Endothelial cell of umbilical vein (primary cell): ENCODE measurements around the gene SCYL3. TPM values are rescaled to one million over a fixed set of nuclear protein-coding genes. Genes with fewer than 3 reads are reported as not detected.

Experiments
- BruUV-seq: library from RNA; stranded (reverse); fragments of 400-500 nt; replicated peaks from 2 replicates; lab custom pipeline; 2021; lab: Mats Ljungman, UMichigan
- CTCF ChIA-PET: fragments of 300-600, 350-600 bp; sonication (Branson Sonifier 250); formaldehyde crosslinking; loops from one replicate; lab custom pipeline; 2021; ENCODE audit warnings: antibody characterized with exemption, inconsistent platforms; lab: Charles Lee
- POLR2A ChIA-PET: fragments of 300-600, 350-600 bp; sonication (Branson Sonifier 250); formaldehyde crosslinking; loops from one replicate; lab custom pipeline; 2021; ENCODE audit warnings: antibody characterized with exemption, inconsistent platforms; lab: Charles Lee
- DNase-seq: peaks from one replicate; pipeline ENCODE4 v3.0.0-alpha.2; 2011; ENCODE audit warnings: low read depth, low spot score
- FAIRE-seq: peaks from 2 replicates; lab custom pipeline; 2011; peaks lifted over from hg19 to GRCh38; lab: Jason Lieb, UNC
- H2AFZ ChIP-seq: 2 replicates; pipeline ENCODE4 v1.6.0; 2012; ENCODE audit warnings: low read depth, low read length, control low read depth, inconsistent platforms
- H3K27ac ChIP-seq: 2 replicates; pipeline ENCODE4 v1.5.1; 2011; ENCODE audit warnings: low read depth, mild to moderate bottlenecking, control low read depth, low read length, moderate library complexity; ENCODE audit not compliant: insufficient read depth
- H3K27me3 ChIP-seq, 2 experiments: 2 replicates each; pipeline versions ENCODE4 v1.6.0 to v1.6.1; 2011; ENCODE audit warnings: low read length in 2 of 2, mixed read lengths in 1 of 2; ENCODE audit not compliant: control insufficient read depth in 2 of 2, insufficient read depth in 2 of 2
- H3K36me3 ChIP-seq, 2 experiments: 2 replicates in 1 of 2; 3 replicates in 1 of 2; pipeline ENCODE4 v1.5.1; 2011; ENCODE audit warnings: low read length in 2 of 2, mild to moderate bottlenecking in 1 of 2, moderate library complexity in 1 of 2; ENCODE audit not compliant: control insufficient read depth in 2 of 2, insufficient read depth in 2 of 2; ENCODE audit errors: extremely low read depth in 1 of 2
- H3K4me1 ChIP-seq: 3 replicates; pipeline ENCODE4 v1.5.1; 2011; ENCODE audit warnings: mild to moderate bottlenecking, low read length; ENCODE audit not compliant: control insufficient read depth, insufficient read depth; ENCODE audit errors: extremely low read depth
- H3K4me2 ChIP-seq: 2 replicates; pipeline ENCODE4 v1.6.1; 2011; ENCODE audit warnings: low read length, control low read depth, mixed read lengths; ENCODE audit not compliant: insufficient read depth
- H3K4me3 ChIP-seq, 3 experiments: fragments of 200-600 bp in 1 of 3; sonication (generic), shearing (Covaris generic) in 1 of 3; replicated peaks in 1 of 3; 2 replicates each; pipeline ENCODE4 v1.5.1; 2011 to 2016; ENCODE audit warnings: control low read depth in 3 of 3, low read length in 3 of 3, mild to moderate bottlenecking in 2 of 3, inconsistent platforms in 1 of 3, low read depth in 1 of 3, moderate library complexity in 1 of 3; ENCODE audit not compliant: insufficient read depth in 1 of 3
- H3K79me2 ChIP-seq: 2 replicates; pipeline ENCODE4 v1.6.0; 2012; ENCODE audit warnings: low read length, inconsistent platforms; ENCODE audit not compliant: control insufficient read depth, insufficient read depth
- H3K9ac ChIP-seq: replicated peaks from 2 replicates; pipeline ENCODE3; 2011; ENCODE audit warnings: low read length, control low read depth; ENCODE audit not compliant: insufficient read depth; ENCODE audit errors: extremely low read depth
- H3K9me1 ChIP-seq: replicated peaks from 3 replicates; pipeline ENCODE4 v1.6.0; 2011; ENCODE audit warnings: mild to moderate bottlenecking, low read length; ENCODE audit not compliant: control insufficient read depth, insufficient read depth; ENCODE audit errors: extremely low read depth
- H3K9me3 ChIP-seq: replicated peaks from 2 replicates; pipeline ENCODE4 v1.5.1; 2012; ENCODE audit warnings: low read length, inconsistent platforms; ENCODE audit not compliant: control insufficient read depth, insufficient read depth
- H4K20me1 ChIP-seq: replicated peaks from 2 replicates; pipeline ENCODE3; 2011; ENCODE audit warnings: mild to moderate bottlenecking, low read length; ENCODE audit not compliant: control insufficient read depth, insufficient read depth; ENCODE audit errors: extremely low read depth
- EZH2 ChIP-seq: IDR thresholded peaks from 2 replicates; pipeline ENCODE4 v1.6.1; 2012; ENCODE audit warnings: borderline replicate concordance, low read depth, mild to moderate bottlenecking, moderate library complexity, low read length, inconsistent platforms; ENCODE audit not compliant: severe bottlenecking
- JUN ChIP-seq: IDR thresholded peaks from 2 replicates; pipeline ENCODE4 v1.6.1; 2011; ENCODE audit warnings: borderline replicate concordance, low read depth; ENCODE audit not compliant: insufficient read length, insufficient read depth
- POLR2A ChIP-seq: IDR thresholded peaks from 2 replicates; pipeline ENCODE4 v1.6.1; 2012; ENCODE audit warnings: low read depth, mild to moderate bottlenecking, control low read depth, low read length
- dilution Hi-C: fragments of 300-500 bp; cut with MboI; formaldehyde crosslinking; loops from one replicate; pipeline ENCODE4 v1.15.0; 2019; ENCODE audit warnings: low sequenced_read_pairs; ENCODE audit not compliant: extremely low pct_ligation_motif_present
- intact Hi-C: fragments of 100-400 bp; cut with micrococcal nuclease; formaldehyde crosslinking; loops from one replicate; pipeline ENCODE4 v1.10.0; 2022
- polyA plus RNA-seq, 4 experiments: library from polyadenylated mRNA; depleted of rRNA in 3 of 4; stranded (reverse) in 3 of 4; unstranded in 1 of 4; fragments of >200 nt; gene quantifications; 2 replicates each; pipeline versions ENCODE4 v1.2.1 to v1.2.3, GENCODE V29; 2011 to 2012; ENCODE audit warnings: missing spikeins in 1 of 4
- total RNA-seq: library from RNA; stranded (reverse); gene quantifications from 2 replicates; pipeline ENCODE4 v1.2.3, GENCODE V29; 2021

The SCYL3 gene
- total and polyA plus RNA-seq, 2 donors (not counting 3 experiments of a cell fraction or from before 2014, with no cell fraction given) = 3.3 to 6.2 TPM

DNA sequence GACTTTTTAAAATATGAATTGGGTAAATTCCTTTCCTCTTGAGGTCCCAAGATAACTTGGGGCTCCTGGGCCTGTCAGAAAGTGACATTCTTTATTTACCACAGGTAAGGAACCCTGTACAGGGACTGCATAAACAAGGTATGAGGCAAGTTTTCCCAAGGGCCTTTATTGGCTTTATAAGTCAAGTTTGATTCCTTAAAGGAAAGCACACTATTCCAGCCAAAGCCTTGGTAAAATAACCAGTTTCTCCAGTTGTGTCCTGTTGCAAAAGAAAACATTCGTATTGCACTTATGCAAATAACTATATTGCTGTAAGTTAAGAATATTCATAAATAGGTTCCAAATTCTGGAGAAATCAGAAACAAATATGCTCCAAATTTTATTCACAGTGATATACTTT lies 77.1 kb downstream of the SCYL3 start:
- no peak overlapping the region for H3K9ac ChIP-seq
- no peaks in the 10 kb centered on the region for H3K36me3 ChIP-seq
- no peaks in the 10 kb centered on the region for H3K9me3 ChIP-seq
- TF ChIP-seq POLR2A = no peak
- TF ChIP-seq JUN = no peak
- BruUV-seq = no TSS peak
- no peak overlapping the region for H3K27ac ChIP-seq
- H3K4me3 ChIP-seq = no peak overlapping the region
- intact Hi-C loops = loop anchor here (10.0 kb wide), 1 partner anchor 1068 kb away; no protein-coding TSS in a partner anchor
- H3K27me3 ChIP-seq = no peaks in the 10 kb centered on the region
- no peak overlapping the region for H3K4me2 ChIP-seq
- H3K4me1 ChIP-seq = no peaks in the 10 kb centered on the region
- H3K9me1 ChIP-seq = no peaks in the 10 kb centered on the region
- no peak for DNase-seq
- no peak for FAIRE-seq
- POLR2A ChIA-PET = no interaction called here
- H3K79me2 ChIP-seq = no peaks in the 10 kb centered on the region
- dilution Hi-C loops = no loop called here
- CTCF ChIA-PET = no interaction called here
- no peaks in the 10 kb centered on the region for H4K20me1 ChIP-seq
- H2AFZ ChIP-seq = no peak overlapping the region

DNA sequence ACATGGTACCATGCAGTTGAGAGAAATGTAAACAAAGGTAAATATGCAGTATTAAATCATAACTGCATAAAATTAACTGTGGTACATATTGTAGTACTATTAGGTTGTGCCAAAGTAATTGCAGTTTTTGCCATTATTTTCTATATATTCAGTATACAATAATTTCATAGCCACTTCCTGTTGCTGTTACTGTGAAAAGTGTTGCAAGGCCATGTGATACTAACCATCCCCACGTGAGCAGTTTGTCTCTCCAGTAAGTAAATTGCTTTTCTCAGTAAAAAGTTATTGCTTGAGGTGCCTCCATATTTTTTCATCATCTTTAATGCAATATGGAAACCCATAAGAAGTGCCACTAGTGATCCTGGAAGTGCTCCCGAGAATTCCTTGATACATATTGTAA lies 79.4 kb downstream of the SCYL3 start:
- intact Hi-C loops (loop anchor here (10.0 kb wide), 1 partner anchor 1071 kb away; no protein-coding TSS in a partner anchor), dilution Hi-C loops (no loop called here)
- no peak overlapping the region for H2AFZ ChIP-seq
- no peak overlapping the region for H3K27ac ChIP-seq
- no peaks in the 10 kb centered on the region for H4K20me1 ChIP-seq
- ChIA-PET POLR2A (no interaction called here), CTCF (no interaction called here)
- no TSS peak for BruUV-seq
- H3K9ac ChIP-seq = no peak overlapping the region
- H3K79me2 ChIP-seq = no peaks in the 10 kb centered on the region
- no peaks in the 10 kb centered on the region for H3K4me1 ChIP-seq
- H3K9me3 ChIP-seq = no peaks in the 10 kb centered on the region
- H3K36me3 ChIP-seq = no peaks in the 10 kb centered on the region
- DNase-seq (no peak), FAIRE-seq (no peak)
- TF ChIP-seq EZH2 = no peak
- no peaks in the 10 kb centered on the region for H3K27me3 ChIP-seq
- H3K4me3 ChIP-seq = no peak overlapping the region
- no peaks in the 10 kb centered on the region for H3K9me1 ChIP-seq
- no peak overlapping the region for H3K4me2 ChIP-seq
